HEK293T (cell line): Measurements from ENCODE around the gene CGREF1.

ENCODE experiments used
- CTCF ChIA-PET: fragments of 350-600 bp; formaldehyde crosslinking; extraction: SDS; loops from one replicate; lab custom pipeline; 2021; ENCODE audit warnings: antibody characterized with exemption, inconsistent platforms; lab: Yijun Ruan, JAX
- POLR2A ChIA-PET: fragments of 350-600 bp; formaldehyde crosslinking; extraction: SDS; loops from one replicate; lab custom pipeline; 2020; ENCODE audit warnings: antibody characterized with exemption, inconsistent platforms; lab: Yijun Ruan, JAX
- DNase-seq: peaks from one replicate; pipeline ENCODE4 v3.0.0; 2012; ENCODE audit warnings: mixed read lengths; ENCODE audit errors: extremely low spot score
- ARNT ChIP-seq: fragments of 450-650 bp; IDR thresholded peaks from 2 replicates; pipeline ENCODE4 v1.6.1; 2017; ENCODE audit warnings: mild to moderate bottlenecking
- BHLHE40 ChIP-seq: fragments of 450-650 bp; IDR thresholded peaks from 2 replicates; pipeline ENCODE4 v1.6.1; 2016; ENCODE audit warnings: mild to moderate bottlenecking, moderate library complexity, borderline replicate concordance
- CTBP1 ChIP-seq: fragments of 450-650 bp; IDR thresholded peaks from 2 replicates; pipeline ENCODE4 v1.6.1; 2016; ENCODE audit warnings: borderline replicate concordance
- ELF4 ChIP-seq: fragments of 450-650 bp; IDR thresholded peaks from 2 replicates; pipeline ENCODE4 v1.6.1; 2017; ENCODE audit warnings: antibody characterized with exemption
- FOXA1 ChIP-seq: fragments of 450-650 bp; IDR thresholded peaks from 2 replicates; pipeline ENCODE4 v1.6.1; 2016; ENCODE audit warnings: mild to moderate bottlenecking
- FOXK2 ChIP-seq: fragments of 450-650 bp; IDR thresholded peaks from 2 replicates; pipeline ENCODE4 v1.6.1; 2016; ENCODE audit warnings: mild to moderate bottlenecking
- FOXM1 ChIP-seq: fragments of 450-650 bp; IDR thresholded peaks from 2 replicates; pipeline ENCODE4 v1.6.1; 2017; ENCODE audit warnings: mild to moderate bottlenecking, borderline replicate concordance
- HDGF ChIP-seq: fragments of 450-650 bp; IDR thresholded peaks from 2 replicates; pipeline ENCODE4 v1.6.1; 2017; ENCODE audit warnings: antibody characterized with exemption, borderline replicate concordance
- L3MBTL2 ChIP-seq: fragments of 450-650 bp; conservative IDR thresholded peaks from 2 replicates; pipeline ENCODE4 v1.6.1; 2016; ENCODE audit warnings: mild to moderate bottlenecking
- LEF1 ChIP-seq: fragments of 450-650 bp; IDR thresholded peaks from 2 replicates; pipeline ENCODE4 v1.6.1; 2017; ENCODE audit warnings: mild to moderate bottlenecking, borderline replicate concordance
- NFRKB ChIP-seq: fragments of 450-650 bp; IDR thresholded peaks from 2 replicates; pipeline ENCODE4 v1.6.1; 2016; ENCODE audit warnings: mild to moderate bottlenecking, moderate library complexity
- PKNOX1 ChIP-seq: fragments of 450-650 bp; IDR thresholded peaks from 2 replicates; pipeline ENCODE4 v1.6.1; 2016
- SP1 ChIP-seq: fragments of 450-650 bp; IDR thresholded peaks from 2 replicates; pipeline ENCODE4 v1.6.1; 2017
- SUZ12 ChIP-seq: fragments of 450-650 bp; IDR thresholded peaks from 2 replicates; pipeline ENCODE4 v1.6.1; 2016; ENCODE audit warnings: mild to moderate bottlenecking
- TARDBP ChIP-seq: fragments of 450-650 bp; IDR thresholded peaks from 2 replicates; pipeline ENCODE4 v1.6.1; 2016
- ZNF384 ChIP-seq: fragments of 450-650 bp; IDR thresholded peaks from 2 replicates; pipeline ENCODE4 v1.6.1; 2016

The CGREF1 gene

GRCh38 chr2:27159271-27159670, 40.3 kb upstream of the CGREF1 start:
- POLR2A ChIA-PET = no interaction called here
- CTCF ChIA-PET = interaction anchor here (0.8 kb wide), 1 partner anchor 11 kb away, joined by 3 read pairs; no protein-coding TSS in a partner anchor
- no peak for TF ChIP-seq SUZ12
- TF ChIP-seq ZNF384 = no peak
- no peak for TF ChIP-seq BHLHE40
- no peak for TF ChIP-seq ARNT
- TF ChIP-seq SP1 = no peak
- TF ChIP-seq FOXM1 = no peak
- TF ChIP-seq L3MBTL2 = no peak
- no peak for TF ChIP-seq FOXA1
- no peak for TF ChIP-seq NFRKB
- TF ChIP-seq PKNOX1 = no peak
- TF ChIP-seq HDGF = no peak
- TF ChIP-seq TARDBP = no peak
- no peak for TF ChIP-seq FOXK2
- DNase-seq = no peak

GRCh38 chr2:27158468-27158867, 39.5 kb upstream of the CGREF1 start:
- CTCF ChIA-PET = interaction anchor here (0.6 to 0.8 kb wide), 2 partner anchors 11 to 16 kb away, joined by 3 read pairs; no protein-coding TSS in a partner anchor
- no peak for TF ChIP-seq ARNT
- no peak for TF ChIP-seq HDGF
- TF ChIP-seq ELF4 = no peak
- no peak for TF ChIP-seq TARDBP
- no peak for TF ChIP-seq FOXK2
- TF ChIP-seq LEF1 = no peak
- TF ChIP-seq BHLHE40 = no peak
- TF ChIP-seq SP1 = no peak
- TF ChIP-seq FOXA1 = no peak
- TF ChIP-seq FOXM1 = no peak
- TF ChIP-seq CTBP1 = no peak
- TF ChIP-seq ZNF384 = no peak
- no peak for TF ChIP-seq SUZ12
- no peak for TF ChIP-seq L3MBTL2
- no peak for TF ChIP-seq PKNOX1
- no peak for TF ChIP-seq NFRKB
- DNase-seq = no peak
- POLR2A ChIA-PET = no interaction called here

- CTCF ChIA-PET = no interaction called here
- DNase-seq = no peak
- POLR2A ChIA-PET = no interaction called here
- TF ChIP-seq HDGF (no peak), ELF4 (no peak), ZNF384 (no peak), BHLHE40 (no peak), CTBP1 (no peak), TARDBP (no peak), FOXM1 (no peak)
Observed at GRCh38 chr2:27155069-27155520, 36.2 kb upstream of the CGREF1 start.

GRCh38 chr2:27154488-27154887, 35.6 kb upstream of the CGREF1 start:
- CTCF ChIA-PET = interaction anchor here (0.9 kb wide), 1 partner anchor 16 kb away, joined by 3 read pairs; no protein-coding TSS in a partner anchor
- POLR2A ChIA-PET = no interaction called here
- no peak for DNase-seq
- no peak for TF ChIP-seq ELF4
- TF ChIP-seq LEF1 = no peak
- TF ChIP-seq PKNOX1 = no peak
- no peak for TF ChIP-seq BHLHE40
- TF ChIP-seq NFRKB = no peak
- TF ChIP-seq SP1 = no peak
- no peak for TF ChIP-seq HDGF
- TF ChIP-seq CTBP1 = no peak
- no peak for TF ChIP-seq L3MBTL2
- no peak for TF ChIP-seq FOXA1
- TF ChIP-seq FOXM1 = no peak
- no peak for TF ChIP-seq ZNF384
- no peak for TF ChIP-seq TARDBP
- TF ChIP-seq FOXK2 = no peak
- TF ChIP-seq SUZ12 = no peak
- TF ChIP-seq ARNT = no peak

GRCh38 chr2:27152796-27153464, 34.0 kb upstream of the CGREF1 start:
- CTCF ChIA-PET = interaction anchor here (1.7 kb wide), 1 partner anchor 17 kb away, joined by 4 read pairs; no protein-coding TSS in a partner anchor
- DNase-seq = no peak
- POLR2A ChIA-PET = interaction anchor here (0.7 to 1.5 kb wide), 3 partner anchors 28 to 59 kb away, joined by 3 to 5 read pairs (median 3); partner anchors contain the start of genes ABHD1 and ATRAID
- TF ChIP-seq ARNT (no peak), CTBP1 (no peak), NFRKB (no peak), ELF4 (no peak), TARDBP (no peak), PKNOX1 (no peak), LEF1 (no peak), SP1 (no peak), SUZ12 (no peak)
